ENCODE measurements around the gene CXCL8.
"Not testable (repeated sequence)": the region's sequence is repeated elsewhere in the genome, so short reads cannot be mapped to it uniquely, and the experiment has no call there.

The CXCL8 gene

GRCh38 chr4:73743795-73744194, 3.4 kb downstream of the CXCL8 start:
- no peak for DNase-seq (ENCODE audit: low spot score)

- DNase-seq (ENCODE audit: low spot score), result no peak
These were observed 3.8 kb downstream of the CXCL8 start for GRCh38 chr4:73744203-73744602.

- DNase-seq (ENCODE audit: low spot score), result no peak
These were observed 10.4 kb downstream of the CXCL8 start for GRCh38 chr4:73750730-73751129.

- DNase-seq (ENCODE audit: low spot score), result peak; percentile 1
These were observed 10.8 kb downstream of the CXCL8 start for GRCh38 chr4:73751166-73751565.

GRCh38 chr4:73751830-73752229, 11.5 kb downstream of the CXCL8 start:
- no peak for DNase-seq (ENCODE audit: low spot score)

- no peak for DNase-seq (ENCODE audit: low spot score)
These were observed 12.1 kb downstream of the CXCL8 start for GRCh38 chr4:73752424-73752823.

GRCh38 chr4:73753215-73753614, 12.8 kb downstream of the CXCL8 start:
- DNase-seq (ENCODE audit: low spot score), result no peak

GRCh38 chr4:73754934-73755333, 14.6 kb downstream of the CXCL8 start:
- DNase-seq (ENCODE audit: low spot score), result no peak

GRCh38 chr4:73759357-73759756, 19.0 kb downstream of the CXCL8 start:
- DNase-seq (ENCODE audit: low spot score), result no peak

- no peak for DNase-seq (ENCODE audit: low spot score)
These were observed 21.5 kb downstream of the CXCL8 start for GRCh38 chr4:73761856-73762255.

- DNase-seq (ENCODE audit: low spot score), result no peak
These were observed 22.0 kb downstream of the CXCL8 start for GRCh38 chr4:73762409-73762808.

- no peak for DNase-seq (ENCODE audit: low spot score)
These were observed 23.5 kb downstream of the CXCL8 start for GRCh38 chr4:73763877-73764276.

- DNase-seq (ENCODE audit: low spot score), result no peak
These were observed 24.1 kb downstream of the CXCL8 start for GRCh38 chr4:73764513-73764912.

- no peak for DNase-seq (ENCODE audit: low spot score)
These were observed 24.9 kb downstream of the CXCL8 start for GRCh38 chr4:73765296-73765695.

GRCh38 chr4:73770917-73771316, 30.5 kb downstream of the CXCL8 start:
- DNase-seq (ENCODE audit: low spot score), result no peak

- no peak for DNase-seq (ENCODE audit: low spot score)
These were observed 32.0 kb downstream of the CXCL8 start for GRCh38 chr4:73772363-73772762.

GRCh38 chr4:73774406-73774805, 34.0 kb downstream of the CXCL8 start:
- DNase-seq (ENCODE audit: low spot score), result not testable (repeated sequence)

GRCh38 chr4:73776321-73776729, 36.0 kb downstream of the CXCL8 start:
- DNase-seq (ENCODE audit: low spot score), result no peak

- no peak for DNase-seq (ENCODE audit: low spot score)
These were observed 37.2 kb downstream of the CXCL8 start for GRCh38 chr4:73777612-73778011.

GRCh38 chr4:73780243-73780642, 39.9 kb downstream of the CXCL8 start:
- no peak for DNase-seq (ENCODE audit: low spot score)

- no peak for DNase-seq (ENCODE audit: low spot score)
These were observed 40.5 kb downstream of the CXCL8 start for GRCh38 chr4:73780834-73781233.

GRCh38 chr4:73788411-73788810, 48.0 kb downstream of the CXCL8 start:
- no peak for DNase-seq (ENCODE audit: low spot score)

Measured in activated CD4-positive, alpha-beta T cell treated with anti-CD3 and anti-CD28 coated beads, Interleukin-2, Interleukin-4, amounts not matched to agents 100 ng/mL and 50 ng/mL, durations not matched to agents 16 hours and 8 hours (primary cell).